Amniotic stem cell (primary cell): Measurements from ENCODE around the gene SWAP70.
A peak's percentile ranks its signal among the peaks of the same experiment; 100 is the strongest.

Experiments
- DNase-seq: peaks from one replicate; lab custom pipeline; 2025; lab: John Stamatoyannopoulos, UW

The SWAP70 gene

DNA sequence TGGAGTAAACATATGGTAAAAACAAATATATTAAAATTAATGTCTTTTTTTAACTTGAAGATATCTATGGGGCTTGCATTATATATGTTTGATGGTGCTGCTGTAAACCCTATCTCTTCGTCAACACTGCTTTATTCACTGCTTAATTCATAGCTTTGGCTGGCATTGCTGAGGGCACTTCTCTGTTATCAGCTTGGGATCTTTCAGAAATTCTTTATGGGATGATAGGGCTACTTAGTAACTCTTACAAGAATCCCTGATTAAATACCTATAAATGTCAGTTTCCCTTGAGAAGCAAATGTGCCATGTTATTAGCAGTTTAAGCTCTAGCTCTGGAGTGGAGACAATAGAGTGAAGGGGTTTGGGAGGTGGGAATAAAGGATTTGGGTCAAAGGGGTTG, 112.3 kb downstream of the SWAP70 start:
- no peak for DNase-seq

DNA sequence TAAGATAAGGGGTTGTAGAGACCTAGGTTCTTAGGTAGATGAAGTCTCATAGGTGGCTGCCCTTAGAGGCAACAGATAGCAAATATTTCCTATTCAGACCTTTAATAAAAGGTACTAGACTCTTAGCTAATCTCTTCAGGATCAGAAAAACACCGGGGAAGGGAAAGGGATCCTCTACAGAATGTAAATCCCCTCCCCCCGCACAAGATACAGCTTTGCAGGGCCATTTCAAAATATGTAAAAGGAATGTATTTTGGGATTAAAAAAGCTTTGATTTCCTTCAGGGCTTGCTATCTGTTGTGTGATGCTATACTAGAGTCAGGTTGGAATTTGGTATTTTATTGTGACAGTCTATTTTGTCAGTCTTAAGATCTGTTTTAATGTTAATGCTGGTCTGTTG, 113.2 kb downstream of the SWAP70 start:
- no peak for DNase-seq

DNA sequence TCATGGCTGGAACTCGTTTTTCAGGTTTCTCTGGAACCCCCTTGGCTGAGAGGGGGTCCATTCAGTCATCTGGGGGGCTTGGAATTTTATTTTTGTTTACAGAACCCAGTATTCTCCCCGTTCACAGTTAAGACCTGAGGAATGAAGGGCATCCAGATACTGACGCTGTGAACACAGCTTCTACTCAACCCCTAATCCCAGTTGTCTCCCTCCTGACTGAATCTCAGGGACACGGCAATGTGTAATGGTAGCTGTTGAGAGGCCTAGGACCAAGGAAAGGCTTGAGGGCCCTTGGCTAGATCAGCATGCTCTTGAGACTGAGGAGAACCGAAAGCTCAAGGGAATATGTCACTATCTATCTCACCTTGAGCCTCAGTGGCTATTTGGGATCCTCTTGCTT, 113.6 kb downstream of the SWAP70 start:
- DNase-seq = no peak

DNA sequence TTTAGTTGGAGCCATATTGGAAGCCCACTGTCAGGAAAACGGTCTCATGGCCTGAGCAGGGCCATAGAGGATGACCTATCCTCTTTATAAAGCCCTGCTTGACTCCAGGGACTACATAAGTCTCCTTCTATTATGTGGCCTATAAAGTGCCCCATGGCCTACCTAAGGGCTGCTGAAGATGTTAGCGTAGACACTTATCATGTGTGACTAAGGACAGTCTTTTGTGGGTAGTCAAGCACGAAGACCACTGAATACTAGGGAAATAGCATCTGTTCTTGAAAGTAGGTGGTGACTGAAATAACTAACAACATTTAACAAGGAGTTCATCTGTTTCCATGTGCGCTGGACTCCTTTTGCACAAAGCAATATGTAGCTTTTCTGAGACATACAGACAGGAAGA, 117.1 kb downstream of the SWAP70 start:
- no peak for DNase-seq

DNA sequence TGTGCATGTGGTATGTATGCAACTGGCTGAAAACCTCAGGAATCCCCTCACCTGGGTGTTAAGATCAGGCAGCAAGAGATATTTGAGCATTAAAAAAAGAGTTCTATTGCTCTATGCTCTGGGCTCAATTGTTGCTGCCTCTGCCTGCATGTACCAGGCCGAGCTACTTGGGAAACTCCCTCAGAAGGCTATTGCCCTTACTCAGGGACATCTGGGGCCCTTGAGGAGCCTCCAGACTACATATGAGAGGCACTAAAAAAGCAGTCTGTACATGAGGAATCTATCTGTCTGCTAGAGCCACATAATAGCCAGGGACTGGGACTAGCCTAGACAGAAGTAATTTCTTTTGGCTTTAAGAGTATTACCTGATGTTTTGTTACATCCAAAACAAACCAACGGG, 120.1 kb downstream of the SWAP70 start:
- no peak for DNase-seq

DNA sequence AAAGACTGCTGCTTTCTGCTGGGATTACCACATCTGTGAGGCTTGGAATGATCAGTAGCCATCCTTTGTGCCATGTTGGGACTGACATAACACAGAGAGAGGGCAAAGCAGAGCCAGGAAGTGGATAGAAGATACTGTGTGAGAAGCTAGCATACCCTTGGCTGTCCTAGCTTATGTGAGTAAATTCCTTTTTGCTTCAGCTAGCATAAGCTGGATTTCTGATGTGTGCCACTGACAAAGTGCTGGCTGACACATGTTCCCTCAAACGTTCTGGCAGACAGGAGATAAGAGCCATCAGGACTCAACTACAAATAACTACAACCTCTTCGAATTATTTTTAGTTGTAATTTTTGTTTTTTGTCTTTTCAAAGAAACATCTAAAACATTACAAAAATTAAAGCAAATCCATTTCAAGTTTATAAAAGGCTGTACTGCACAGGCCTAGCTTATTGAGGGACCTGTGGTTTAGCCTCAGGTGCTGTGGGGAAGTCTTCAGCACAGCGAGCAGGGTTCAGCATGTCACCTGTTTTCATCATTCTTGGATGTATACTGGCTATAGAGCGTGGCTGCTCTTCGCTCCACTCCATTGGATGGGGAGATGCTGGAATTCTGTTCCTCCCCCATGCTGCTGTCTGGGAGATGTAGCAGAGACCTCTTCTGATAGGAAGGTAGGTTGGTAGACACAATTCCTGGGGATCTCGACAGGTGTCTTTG, 120.9 kb downstream of the SWAP70 start:
- no peak for DNase-seq

DNA sequence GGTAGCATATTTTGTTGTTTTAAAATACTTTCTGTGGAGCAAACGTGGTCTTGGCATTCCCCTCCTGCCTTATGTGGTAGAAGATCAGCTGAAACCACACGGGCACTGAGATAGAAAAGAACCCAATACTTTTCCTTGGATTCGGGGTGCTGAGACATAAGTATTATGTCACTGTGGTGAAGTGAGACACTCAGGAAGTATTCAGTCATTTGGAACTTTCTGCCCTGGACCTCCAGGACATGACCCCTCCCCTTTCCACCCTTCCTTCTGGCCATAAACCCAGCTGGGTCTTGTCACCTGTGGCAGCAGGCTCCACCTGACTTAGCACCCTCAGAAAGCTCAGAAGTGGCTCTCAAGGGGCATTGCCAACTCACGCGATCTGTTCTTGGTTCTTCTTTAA, 123.4 kb downstream of the SWAP70 start:
- no peak for DNase-seq

DNA sequence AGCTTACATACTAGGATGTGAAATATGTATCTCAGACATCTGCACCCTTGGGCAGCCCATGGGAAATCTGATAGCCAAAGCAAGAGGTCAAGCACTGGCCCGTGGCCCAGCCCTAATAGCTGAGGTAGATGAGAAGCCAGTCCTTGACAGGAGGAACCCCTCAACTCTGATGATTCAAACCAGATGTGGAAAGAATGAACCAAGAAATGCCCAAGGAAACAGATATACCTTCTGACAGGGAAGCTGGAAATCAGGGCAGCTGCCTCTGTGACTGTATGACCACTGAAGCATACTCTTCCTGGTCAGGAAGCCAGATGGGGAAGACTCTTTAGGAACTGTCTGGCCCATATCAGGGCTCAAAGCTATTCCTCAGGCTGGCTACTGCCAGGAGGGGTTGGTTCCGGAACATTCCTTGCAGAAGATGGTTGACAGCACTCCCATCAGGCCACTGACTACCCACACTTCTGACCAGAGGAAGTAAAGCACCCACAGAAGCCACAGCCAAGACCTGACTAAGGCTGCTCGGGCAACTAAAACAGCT, 124.2 kb downstream of the SWAP70 start:
- DNase-seq = peak; percentile 69

DNA sequence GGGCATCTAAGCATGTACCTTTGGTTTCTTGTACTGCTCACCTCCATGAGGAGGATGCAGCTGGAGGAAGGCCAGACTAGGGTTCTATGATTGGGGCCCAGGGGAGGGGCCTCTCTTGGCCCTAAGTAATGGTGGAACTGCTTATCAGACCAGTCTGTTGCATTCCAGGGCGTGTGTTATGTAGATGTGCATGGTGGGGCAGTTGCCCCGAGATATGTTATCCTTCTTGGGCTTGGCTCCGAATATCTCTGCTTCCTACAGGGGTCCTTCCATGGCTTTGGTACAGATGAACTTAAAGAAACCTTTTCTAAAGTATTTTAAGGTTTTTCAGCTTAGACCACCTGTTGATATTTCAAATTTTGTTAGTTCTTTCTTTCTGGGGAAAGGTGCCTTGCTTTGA, 126.0 kb downstream of the SWAP70 start:
- no peak for DNase-seq

DNA sequence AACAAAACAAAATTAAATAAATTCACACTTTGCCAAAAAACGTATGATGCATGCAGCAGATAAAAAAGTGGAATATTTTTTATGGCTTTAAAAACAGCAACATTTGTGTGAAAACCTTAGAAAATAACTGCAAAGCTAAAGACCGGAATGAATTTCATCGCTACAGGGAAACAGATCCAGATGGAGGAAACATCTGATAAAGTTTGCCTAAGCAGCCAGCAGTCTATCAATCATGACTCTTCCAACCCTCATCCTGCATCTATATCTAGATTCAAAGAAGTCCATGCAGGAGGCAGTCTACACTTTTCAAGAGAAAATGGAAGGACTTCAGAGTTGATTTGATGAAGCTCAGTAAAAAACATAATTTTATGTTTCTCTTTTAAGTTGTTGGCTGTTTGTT, 126.8 kb downstream of the SWAP70 start:
- no peak for DNase-seq

DNA sequence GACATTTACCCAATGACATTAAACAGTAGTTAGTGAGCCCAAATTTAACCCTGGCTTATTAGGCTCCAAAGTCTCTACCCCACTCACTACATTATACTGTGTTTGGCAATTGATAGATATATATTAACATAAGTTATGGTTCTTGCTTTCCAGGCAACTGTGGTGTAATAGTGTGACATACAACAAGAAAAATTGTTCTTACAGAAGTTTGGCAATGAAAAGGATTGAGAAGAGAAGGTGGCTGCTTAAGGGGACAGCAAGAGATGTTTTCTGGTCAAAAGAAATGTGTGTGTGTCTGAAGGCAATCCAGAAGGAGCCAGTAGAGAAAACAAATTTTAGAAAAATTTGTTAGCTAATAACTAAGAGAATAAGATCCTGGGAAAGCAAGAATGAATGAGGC, 132.4 kb downstream of the SWAP70 start:
- no peak for DNase-seq

DNA sequence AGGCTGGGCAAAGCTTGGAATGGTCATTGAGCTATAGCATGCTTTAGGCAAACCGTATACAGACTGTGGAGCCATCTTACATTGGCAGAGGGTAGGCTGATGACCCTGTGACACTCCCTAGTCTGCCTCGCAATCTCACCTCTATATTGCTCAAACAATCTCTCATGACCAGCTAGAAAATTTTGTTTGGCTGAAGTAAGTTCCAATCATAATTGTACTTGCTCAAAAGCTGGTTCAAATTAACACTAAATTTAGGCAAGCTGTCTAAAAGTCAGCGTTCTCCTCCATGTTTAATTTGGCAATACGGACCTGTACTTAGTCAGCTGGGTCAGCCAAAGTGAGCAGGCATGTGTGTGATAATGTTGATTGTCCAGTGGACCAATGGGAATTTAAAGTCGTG, 133.0 kb downstream of the SWAP70 start:
- no peak for DNase-seq

DNA sequence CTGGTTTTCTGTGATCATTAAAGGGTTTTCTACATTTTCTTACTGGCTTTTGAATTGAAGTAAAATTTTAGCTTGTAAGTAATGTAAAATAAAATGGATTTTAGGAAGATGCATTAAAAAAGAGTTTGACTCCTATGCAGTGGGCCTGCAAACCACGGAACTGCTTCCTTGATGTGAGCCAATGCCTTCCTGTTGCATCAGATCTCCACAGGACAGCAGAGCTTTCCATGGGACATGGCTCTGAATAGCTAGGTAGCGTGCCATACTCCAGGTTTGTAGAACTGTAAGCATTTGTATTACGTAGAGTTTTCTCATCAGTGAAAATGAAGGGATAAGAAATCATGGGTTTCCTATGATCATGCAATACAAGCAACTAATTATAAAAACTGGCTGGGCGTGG, 133.4 kb downstream of the SWAP70 start:
- DNase-seq = no peak

DNA sequence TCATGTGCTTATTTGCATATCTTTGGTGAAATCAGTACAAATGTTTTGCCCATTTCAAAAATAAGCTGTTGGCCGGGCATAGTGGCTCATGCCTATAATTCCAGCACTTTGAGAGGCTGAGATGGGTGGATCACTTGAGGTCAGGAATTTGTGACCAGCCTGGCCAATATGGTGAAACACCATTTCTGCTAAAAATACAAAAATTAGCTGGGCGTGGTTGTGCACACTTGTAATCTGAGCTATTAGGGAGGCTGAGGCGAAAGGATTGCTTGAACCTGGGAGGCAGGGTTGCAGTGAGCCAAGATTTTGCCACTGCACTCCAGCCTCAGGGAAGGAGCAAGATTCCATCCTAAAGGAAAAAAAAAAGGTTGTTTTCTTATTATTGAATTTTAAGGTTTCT, 136.0 kb downstream of the SWAP70 start:
- DNase-seq = no peak

DNA sequence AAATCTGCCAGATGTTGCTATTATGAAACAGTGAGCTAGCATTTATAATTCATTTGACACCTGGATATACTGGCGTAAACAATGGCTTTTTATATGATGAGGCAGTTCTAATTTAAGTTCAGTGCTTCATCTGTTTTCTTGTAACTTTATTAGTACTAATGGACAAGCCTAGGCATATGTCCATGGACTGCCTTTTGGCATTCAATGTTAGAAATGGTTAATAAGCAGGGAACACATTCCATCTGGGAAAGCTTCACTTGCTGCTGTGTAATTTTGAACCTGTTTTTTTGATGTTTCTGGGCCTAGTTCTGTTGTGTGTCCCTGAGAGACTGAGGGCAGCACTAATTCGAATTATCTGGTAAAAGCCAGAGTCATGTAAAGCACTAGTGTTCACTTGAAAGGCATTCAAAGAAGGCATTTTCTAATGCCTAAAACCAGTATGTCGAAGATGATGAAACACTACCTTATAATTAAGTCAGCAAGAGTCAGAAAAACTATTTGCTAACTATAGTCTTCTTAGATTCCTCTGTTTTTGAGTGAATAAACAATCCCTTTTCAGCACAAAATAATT, 138.5 kb downstream of the SWAP70 start:
- DNase-seq = peak; percentile 48
